HG02852 (cell line): ENCODE data around the gene TNFRSF21.

ENCODE experiments used
- ATAC-seq: cut with Tn5 transposase; IDR thresholded peaks from one replicate; pipeline ENCODE4 v1.9.1; 2021; ENCODE audit warnings: mild to moderate bottlenecking, moderate library complexity; ENCODE audit not compliant: unreplicated experiment

TNFRSF21 gene

DNA sequence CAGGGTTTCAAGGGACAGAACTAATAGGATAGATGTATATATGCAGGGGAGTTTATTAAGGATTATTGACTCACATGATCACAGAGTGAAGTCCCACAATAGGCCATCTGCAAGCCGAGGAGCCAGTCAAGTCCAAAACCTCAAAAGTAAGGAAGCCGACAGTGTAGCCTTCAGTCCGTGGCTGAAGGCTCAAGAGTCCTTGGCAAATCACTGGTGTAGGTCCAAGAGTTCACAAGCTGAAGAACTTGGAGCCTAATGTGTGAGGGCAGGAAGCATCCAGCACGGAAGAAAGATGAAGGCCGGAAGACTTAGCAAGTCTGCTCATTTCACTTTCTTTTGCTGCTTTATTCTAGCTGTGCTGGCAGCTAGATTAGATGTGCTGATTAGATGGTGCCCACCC, 128.0 kb downstream of the TNFRSF21 start:
- no peak for ATAC-seq
